Stimulated activated CD8-positive, alpha-beta memory T cell treated with anti-CD3 and anti-CD28 coated beads, Interleukin-4, amount 100 ng/mL, for 48 hours (primary cell): Measurements from ENCODE around the gene KLHL35.
"Not testable (repeated sequence)": the region's sequence is repeated elsewhere in the genome, so short reads cannot be mapped to it uniquely, and the experiment has no call there.

Source experiments
- DNase-seq: peaks from one replicate; pipeline ENCODE4 v3.0.0-alpha.2; 2020

Gene KLHL35

GRCh38 chr11:75422248-75423231 is 10.5 kb downstream of the KLHL35 start:
- DNase-seq = no peak

DNA sequence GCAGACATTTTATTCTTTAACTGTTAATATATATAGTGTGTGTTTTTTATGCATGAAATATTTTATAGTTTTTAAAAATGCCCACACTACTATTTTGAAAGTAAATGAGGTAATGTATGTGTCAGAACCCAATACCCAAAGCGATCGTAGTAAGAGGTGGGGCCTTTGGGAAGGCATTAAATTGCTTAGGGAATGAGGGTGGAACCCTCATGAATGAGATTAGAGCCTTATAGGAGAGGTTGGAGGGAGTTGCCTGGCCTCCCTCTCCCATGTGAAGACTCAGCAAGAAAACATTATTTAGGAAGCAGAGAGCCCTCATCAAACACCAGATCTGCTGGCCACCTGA is 11.1 kb downstream of the KLHL35 start:
- no peak for DNase-seq

DNA sequence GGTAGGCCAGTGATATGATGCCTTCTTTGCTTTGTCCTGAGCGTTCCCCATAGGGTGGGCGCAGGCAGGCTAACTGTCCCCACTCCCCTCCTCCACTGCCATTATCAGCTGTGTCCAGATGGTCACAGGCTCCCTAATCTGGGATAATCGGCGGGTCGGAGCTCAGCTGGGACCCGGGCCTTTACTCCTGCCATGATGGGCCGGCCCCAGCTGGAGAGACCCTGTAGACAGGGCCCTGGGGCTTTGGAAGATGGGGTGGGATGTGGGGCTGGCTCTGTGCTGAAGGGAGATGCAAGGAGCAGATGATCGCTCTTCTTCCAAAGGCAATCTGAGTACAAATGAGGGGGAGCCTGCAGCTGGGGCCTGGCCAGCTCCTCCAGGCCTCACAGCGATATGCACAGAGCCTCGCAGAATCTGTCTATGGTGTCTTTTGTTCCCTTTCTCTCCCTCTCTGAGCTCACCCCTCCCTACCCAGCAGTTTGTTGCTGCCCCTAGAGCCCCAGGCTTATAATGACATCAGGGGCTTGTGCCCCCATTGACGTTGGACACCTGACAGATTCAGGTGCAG is 11.9 kb downstream of the KLHL35 start:
- DNase-seq = no peak

GRCh38 chr11:75420224-75421034 is 12.6 kb downstream of the KLHL35 start:
- no peak for DNase-seq

GRCh38 chr11:75413864-75414263 is 19.1 kb downstream of the KLHL35 start:
- no peak for DNase-seq

GRCh38 chr11:75413146-75413545 is 19.9 kb downstream of the KLHL35 start:
- DNase-seq = not testable (repeated sequence)

DNA sequence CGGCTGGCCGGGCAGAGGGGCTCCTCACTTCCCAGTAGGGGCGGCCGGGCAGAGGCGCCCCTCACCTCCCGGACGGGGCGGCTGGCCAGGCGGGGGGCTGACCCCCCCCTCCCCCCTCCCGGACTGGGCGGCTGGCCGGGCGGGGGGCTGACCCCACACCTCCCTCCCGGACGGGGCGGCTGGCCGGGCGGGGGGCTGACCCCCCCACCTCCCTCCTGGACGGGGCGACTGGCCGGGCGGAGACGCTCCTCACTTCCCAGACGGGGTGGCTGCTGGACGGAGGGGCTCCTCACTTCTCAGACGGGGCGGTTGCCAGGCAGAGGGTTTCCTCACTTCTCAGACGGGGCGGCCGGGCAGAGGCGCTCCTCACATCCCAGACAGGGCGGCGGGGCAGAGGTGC is 23.0 kb downstream of the KLHL35 start:
- not testable (repeated sequence) for DNase-seq

DNA sequence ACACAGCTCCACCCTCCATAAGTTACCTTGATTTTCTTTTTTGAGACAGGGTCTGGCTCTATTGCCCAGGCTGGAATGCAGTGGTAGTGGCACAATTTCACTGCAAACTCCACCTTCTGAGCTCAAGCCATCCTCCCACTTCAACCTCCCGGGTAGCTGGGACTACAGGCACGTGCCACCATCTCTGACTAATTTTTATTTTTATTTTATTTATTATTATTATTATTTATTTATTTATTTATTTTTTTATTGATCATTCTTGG is 24.1 kb downstream of the KLHL35 start:
- no peak for DNase-seq

DNA sequence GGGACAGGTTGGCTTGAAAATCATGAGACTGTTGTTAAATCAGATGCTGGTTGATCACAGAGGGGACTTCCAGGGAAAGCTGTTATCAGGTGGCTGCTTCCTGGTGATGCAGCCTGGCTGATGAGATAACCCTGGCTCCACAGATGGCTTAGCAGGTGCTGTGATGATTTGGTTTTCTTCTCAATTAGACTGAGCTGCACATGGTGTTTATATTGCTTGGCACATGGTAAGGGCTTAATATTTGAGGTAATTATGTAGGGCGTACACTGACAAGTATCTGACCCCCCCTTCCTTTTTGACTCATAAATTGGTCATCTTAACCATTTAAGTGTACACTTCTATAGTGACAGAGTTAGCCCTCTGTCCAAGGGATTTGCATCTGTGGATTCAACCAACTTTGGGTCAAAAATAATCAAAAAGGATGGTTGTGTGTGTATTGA is 26.6 kb downstream of the KLHL35 start:
- no peak for DNase-seq

- no peak for DNase-seq
Measured at GRCh38 chr11:75403983-75404658, 28.9 kb downstream of the KLHL35 start.

DNA sequence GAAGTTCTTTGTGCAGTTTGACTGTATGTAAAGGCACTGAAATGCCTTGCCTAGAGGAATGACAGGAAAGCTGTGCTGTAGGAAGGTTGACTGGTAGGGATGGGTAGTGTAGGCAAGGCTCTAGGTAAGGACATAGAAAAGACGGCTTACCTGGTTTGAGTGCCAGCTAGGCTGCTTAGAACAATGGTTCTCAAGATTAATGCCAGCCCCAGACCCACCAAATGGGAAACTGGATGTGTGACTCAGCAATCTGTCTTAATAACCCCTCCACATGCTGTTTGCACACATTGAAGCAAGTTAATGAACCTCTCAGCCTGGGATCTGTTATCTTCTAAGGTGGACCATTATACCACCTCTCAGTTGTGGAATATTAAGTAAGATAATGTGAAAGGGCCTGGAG is 30.0 kb downstream of the KLHL35 start:
- DNase-seq = no peak

DNA sequence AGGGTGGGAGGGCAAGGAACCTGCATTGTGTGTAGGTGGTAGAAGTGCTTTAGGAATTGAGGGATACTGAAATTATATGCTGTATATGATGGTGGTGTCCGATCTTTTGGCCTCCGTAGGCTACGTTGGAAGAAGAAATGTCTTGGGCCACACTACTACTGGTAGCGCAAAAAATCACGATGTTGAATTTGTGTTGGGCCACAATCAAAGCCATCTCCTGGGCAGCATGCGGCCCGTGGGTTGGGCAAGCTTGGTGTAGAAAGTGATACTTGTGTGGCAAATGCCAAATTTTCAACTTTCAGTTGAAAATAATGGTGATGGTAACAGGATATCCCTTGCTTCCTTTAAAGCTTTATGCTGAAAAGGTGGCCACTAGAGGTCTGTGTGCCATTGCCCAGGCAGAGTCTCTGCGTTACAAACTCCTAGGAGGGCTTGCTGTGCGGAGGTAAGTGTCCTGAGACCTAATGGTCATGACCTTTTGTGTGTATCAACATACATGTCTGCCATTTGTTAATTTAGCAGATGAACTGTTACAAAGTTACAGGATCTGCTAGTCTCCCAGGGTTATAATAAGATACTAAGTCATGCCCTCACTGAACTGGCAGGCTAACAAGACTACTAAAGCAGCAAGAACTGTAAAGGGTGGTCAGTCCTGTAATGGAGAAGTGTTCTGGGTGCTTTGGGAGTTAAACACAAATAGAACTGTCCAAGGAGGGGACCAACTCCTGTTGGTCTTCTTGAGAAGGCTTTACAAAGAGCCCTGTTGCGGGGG is 30.8 kb downstream of the KLHL35 start:
- DNase-seq = no peak

- no peak for DNase-seq
Measured at GRCh38 chr11:75400146-75400865, 32.7 kb downstream of the KLHL35 start.

DNA sequence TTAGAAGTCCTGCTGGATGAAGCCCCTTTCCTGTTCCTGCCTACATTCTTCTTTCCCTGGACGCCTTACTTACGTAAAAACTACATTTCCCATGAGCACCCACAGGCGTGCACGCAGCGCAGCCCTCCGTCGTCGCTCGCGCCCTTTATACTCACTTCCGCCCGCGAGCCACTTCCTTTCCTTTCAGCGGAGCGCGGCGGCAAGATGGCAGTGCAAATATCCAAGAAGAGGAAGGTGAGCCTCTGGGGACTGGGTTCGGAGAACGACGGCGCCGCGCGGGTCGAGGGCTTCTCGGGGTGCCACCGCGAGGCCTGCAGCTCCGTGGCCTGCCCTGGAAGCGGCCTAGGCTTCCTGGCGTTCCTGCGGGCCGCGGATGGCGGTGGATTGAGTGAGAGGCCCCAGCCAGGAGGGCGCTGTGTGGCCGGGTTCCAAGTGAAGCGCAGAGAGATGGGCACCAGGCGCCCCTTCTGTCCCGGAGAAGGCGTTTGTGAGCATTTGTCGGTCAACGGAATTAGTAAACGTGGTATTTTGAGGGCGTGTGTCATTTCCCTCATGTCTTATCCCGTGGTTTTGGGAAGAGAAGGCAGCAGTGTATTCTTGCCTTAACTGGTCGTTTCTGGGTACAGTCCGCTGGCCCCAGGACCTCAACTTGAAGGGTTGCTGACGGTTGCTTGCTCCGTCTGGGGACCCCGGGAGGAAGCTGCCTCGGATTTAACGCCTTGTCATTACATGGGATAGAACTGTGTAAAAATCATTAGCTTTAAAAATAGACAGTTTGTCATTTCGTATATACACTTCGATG is 33.5 kb downstream of the KLHL35 start, which contains the start of gene RPS3:
Gene RPS3 (plus strand): TSS at position 175 of the 802 bp plus-strand sequence. CDS start 30 bp downstream, at position 205.
- peak; percentile 90 for DNase-seq

DNA sequence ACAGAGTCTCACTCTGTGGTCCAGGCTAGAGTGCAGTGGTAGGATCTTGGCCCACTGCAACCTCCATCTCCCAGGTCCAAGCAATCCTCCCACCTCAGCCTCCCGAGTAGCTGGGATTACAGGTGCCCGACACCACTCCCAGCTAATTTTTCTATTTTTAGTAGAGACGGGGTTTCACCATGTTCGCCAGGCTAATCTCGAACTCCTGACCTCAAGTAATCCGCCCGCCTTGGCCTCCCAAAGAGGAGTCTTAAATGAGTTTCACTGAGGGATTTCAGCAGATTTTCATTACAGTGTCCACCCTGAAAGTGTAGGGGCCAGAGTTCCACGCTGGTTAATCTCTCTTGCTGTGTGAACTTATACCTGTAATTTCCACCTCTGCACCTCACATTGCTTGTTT is 34.1 kb downstream of the KLHL35 start:
- no peak for DNase-seq

- no peak for DNase-seq
Measured at GRCh38 chr11:75394085-75394840, 38.7 kb downstream of the KLHL35 start.

DNA sequence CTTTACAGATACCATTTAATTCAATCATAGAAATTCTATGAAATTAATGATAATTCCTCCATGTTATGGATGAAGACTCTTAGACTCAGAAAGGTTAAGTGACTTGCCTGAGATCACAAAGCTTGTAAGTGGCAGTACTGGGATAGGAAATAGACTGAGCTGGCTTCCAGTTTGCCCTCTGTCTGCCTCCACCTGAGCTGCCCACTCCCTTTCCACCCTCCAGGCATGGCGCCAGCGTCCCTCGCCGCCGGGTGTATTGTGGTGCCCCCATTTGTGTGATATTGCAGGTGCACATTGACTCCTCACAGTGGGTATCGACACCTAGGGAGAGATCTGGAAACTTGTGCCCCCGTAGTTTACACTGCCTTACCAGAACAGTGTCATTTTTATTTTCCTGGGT is 43.1 kb downstream of the KLHL35 start:
- DNase-seq = no peak

DNA sequence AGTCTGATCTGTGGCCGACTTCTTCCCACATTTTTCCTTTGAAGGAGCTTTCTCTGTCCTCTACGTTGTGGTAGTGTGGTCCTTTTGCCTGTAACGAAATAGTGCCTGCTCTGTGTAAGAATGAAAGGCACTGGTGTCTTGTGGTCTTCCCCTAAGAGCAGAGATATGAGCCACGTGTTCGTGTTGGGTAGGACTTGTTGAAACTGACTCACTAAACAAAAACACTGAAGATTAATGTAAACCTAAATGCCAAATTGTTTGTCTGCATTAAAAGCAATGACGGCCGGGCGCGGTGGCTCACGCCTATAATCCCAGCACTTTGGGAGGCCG is 43.8 kb downstream of the KLHL35 start:
- DNase-seq = no peak

- DNase-seq = peak; percentile 76
Measured at GRCh38 chr11:75388386-75389275, 44.4 kb downstream of the KLHL35 start.
